Endothelial cell of umbilical vein (primary cell): Measurements from ENCODE around the gene MAML1. TPM values are rescaled to one million over a fixed set of nuclear protein-coding genes. Genes with fewer than 3 reads are reported as not detected.

ENCODE experiments used
- BruUV-seq: library from RNA; stranded (reverse); fragments of 400-500 nt; replicated peaks from 2 replicates; lab custom pipeline; 2021; lab: Mats Ljungman, UMichigan
- CTCF ChIA-PET: fragments of 300-600, 350-600 bp; sonication (Branson Sonifier 250); formaldehyde crosslinking; loops from one replicate; lab custom pipeline; 2021; ENCODE audit warnings: antibody characterized with exemption, inconsistent platforms; lab: Charles Lee
- POLR2A ChIA-PET: fragments of 300-600, 350-600 bp; sonication (Branson Sonifier 250); formaldehyde crosslinking; loops from one replicate; lab custom pipeline; 2021; ENCODE audit warnings: antibody characterized with exemption, inconsistent platforms; lab: Charles Lee
- DNase-seq: peaks from one replicate; pipeline ENCODE4 v3.0.0-alpha.2; 2011; ENCODE audit warnings: low read depth, low spot score
- FAIRE-seq: peaks from 2 replicates; lab custom pipeline; 2011; peaks lifted over from hg19 to GRCh38; lab: Jason Lieb, UNC
- H2AFZ ChIP-seq: 2 replicates; pipeline ENCODE4 v1.6.0; 2012; ENCODE audit warnings: low read depth, low read length, control low read depth, inconsistent platforms
- H3K27ac ChIP-seq: 2 replicates; pipeline ENCODE4 v1.5.1; 2011; ENCODE audit warnings: low read depth, mild to moderate bottlenecking, control low read depth, low read length, moderate library complexity; ENCODE audit not compliant: insufficient read depth
- H3K27me3 ChIP-seq, 2 experiments: 2 replicates each; pipeline versions ENCODE4 v1.6.0 to v1.6.1; 2011; ENCODE audit warnings: low read length in 2 of 2, mixed read lengths in 1 of 2; ENCODE audit not compliant: control insufficient read depth in 2 of 2, insufficient read depth in 2 of 2
- H3K36me3 ChIP-seq, 2 experiments: 2 replicates in 1 of 2; 3 replicates in 1 of 2; pipeline ENCODE4 v1.5.1; 2011; ENCODE audit warnings: low read length in 2 of 2, mild to moderate bottlenecking in 1 of 2, moderate library complexity in 1 of 2; ENCODE audit not compliant: control insufficient read depth in 2 of 2, insufficient read depth in 2 of 2; ENCODE audit errors: extremely low read depth in 1 of 2
- H3K4me1 ChIP-seq: 3 replicates; pipeline ENCODE4 v1.5.1; 2011; ENCODE audit warnings: mild to moderate bottlenecking, low read length; ENCODE audit not compliant: control insufficient read depth, insufficient read depth; ENCODE audit errors: extremely low read depth
- H3K4me2 ChIP-seq: 2 replicates; pipeline ENCODE4 v1.6.1; 2011; ENCODE audit warnings: low read length, control low read depth, mixed read lengths; ENCODE audit not compliant: insufficient read depth
- H3K4me3 ChIP-seq, 3 experiments: fragments of 200-600 bp in 1 of 3; sonication (generic), shearing (Covaris generic) in 1 of 3; replicated peaks in 1 of 3; 2 replicates each; pipeline ENCODE4 v1.5.1; 2011 to 2016; ENCODE audit warnings: control low read depth in 3 of 3, low read length in 3 of 3, mild to moderate bottlenecking in 2 of 3, inconsistent platforms in 1 of 3, low read depth in 1 of 3, moderate library complexity in 1 of 3; ENCODE audit not compliant: insufficient read depth in 1 of 3
- H3K79me2 ChIP-seq: 2 replicates; pipeline ENCODE4 v1.6.0; 2012; ENCODE audit warnings: low read length, inconsistent platforms; ENCODE audit not compliant: control insufficient read depth, insufficient read depth
- H3K9ac ChIP-seq: replicated peaks from 2 replicates; pipeline ENCODE3; 2011; ENCODE audit warnings: low read length, control low read depth; ENCODE audit not compliant: insufficient read depth; ENCODE audit errors: extremely low read depth
- H3K9me1 ChIP-seq: replicated peaks from 3 replicates; pipeline ENCODE4 v1.6.0; 2011; ENCODE audit warnings: mild to moderate bottlenecking, low read length; ENCODE audit not compliant: control insufficient read depth, insufficient read depth; ENCODE audit errors: extremely low read depth
- H3K9me3 ChIP-seq: replicated peaks from 2 replicates; pipeline ENCODE4 v1.5.1; 2012; ENCODE audit warnings: low read length, inconsistent platforms; ENCODE audit not compliant: control insufficient read depth, insufficient read depth
- H4K20me1 ChIP-seq: replicated peaks from 2 replicates; pipeline ENCODE3; 2011; ENCODE audit warnings: mild to moderate bottlenecking, low read length; ENCODE audit not compliant: control insufficient read depth, insufficient read depth; ENCODE audit errors: extremely low read depth
- CTCF ChIP-seq, 2 donors: IDR thresholded peaks; 1 replicate in 1 of 2; 2 replicates in 1 of 2; pipeline ENCODE4 v1.5.1; 2011; ENCODE audit warnings: low read length in 2 of 2, mild to moderate bottlenecking in 2 of 2, moderate library complexity in 2 of 2, control low read depth in 1 of 2, inconsistent platforms in 1 of 2, low read depth in 1 of 2; ENCODE audit not compliant: insufficient read depth in 1 of 2; ENCODE audit errors: extremely low read depth in 1 of 2
- EZH2 ChIP-seq: IDR thresholded peaks from 2 replicates; pipeline ENCODE4 v1.6.1; 2012; ENCODE audit warnings: borderline replicate concordance, low read depth, mild to moderate bottlenecking, moderate library complexity, low read length, inconsistent platforms; ENCODE audit not compliant: severe bottlenecking
- FOS ChIP-seq: IDR thresholded peaks from 2 replicates; pipeline ENCODE4 v1.6.1; 2011; ENCODE audit warnings: mild to moderate bottlenecking, low read length, moderate library complexity, borderline replicate concordance; ENCODE audit not compliant: insufficient read depth
- GATA2 ChIP-seq: IDR thresholded peaks from 2 replicates; pipeline ENCODE4 v1.7.0; 2011; ENCODE audit warnings: low read depth, mild to moderate bottlenecking, moderate library complexity, mixed read lengths, low read length; ENCODE audit not compliant: insufficient read length, insufficient read depth
- JUN ChIP-seq: IDR thresholded peaks from 2 replicates; pipeline ENCODE4 v1.6.1; 2011; ENCODE audit warnings: borderline replicate concordance, low read depth; ENCODE audit not compliant: insufficient read length, insufficient read depth
- MAX ChIP-seq: IDR thresholded peaks from 2 replicates; pipeline ENCODE4 v1.6.1; 2011; ENCODE audit not compliant: insufficient read depth, insufficient read length
- MYC ChIP-seq: IDR thresholded peaks from one replicate; pipeline ENCODE4 v1.6.1; 2011; ENCODE audit warnings: mild to moderate bottlenecking, low read depth, low read length
- POLR2A ChIP-seq: IDR thresholded peaks from 2 replicates; pipeline ENCODE4 v1.6.1; 2012; ENCODE audit warnings: low read depth, mild to moderate bottlenecking, control low read depth, low read length
- POLR2AphosphoS5 ChIP-seq: IDR thresholded peaks from 2 replicates; pipeline ENCODE4 v1.6.1; 2012; ENCODE audit warnings: low read depth, mild to moderate bottlenecking, control low read depth, low read length, moderate library complexity; ENCODE audit not compliant: insufficient read depth
- dilution Hi-C: fragments of 300-500 bp; cut with MboI; formaldehyde crosslinking; loops from one replicate; pipeline ENCODE4 v1.15.0; 2019; ENCODE audit warnings: low sequenced_read_pairs; ENCODE audit not compliant: extremely low pct_ligation_motif_present
- intact Hi-C: fragments of 100-400 bp; cut with micrococcal nuclease; formaldehyde crosslinking; loops from one replicate; pipeline ENCODE4 v1.10.0; 2022
- polyA plus RNA-seq, 4 experiments: library from polyadenylated mRNA; depleted of rRNA in 3 of 4; stranded (reverse) in 3 of 4; unstranded in 1 of 4; fragments of >200 nt; gene quantifications; 2 replicates each; pipeline versions ENCODE4 v1.2.1 to v1.2.3, GENCODE V29; 2011 to 2012; ENCODE audit warnings: missing spikeins in 1 of 4
- total RNA-seq: library from RNA; stranded (reverse); gene quantifications from 2 replicates; pipeline ENCODE4 v1.2.3, GENCODE V29; 2021

The MAML1 gene
- total and polyA plus RNA-seq, 2 donors (not counting 3 experiments of a cell fraction or from before 2014, with no cell fraction given): 12.4 to 29.0 TPM

GRCh38 chr5:179805070-179805528, 72.5 kb downstream of the MAML1 start:
- peak overlapping the region; percentile 43 for H3K27ac ChIP-seq
- FAIRE-seq: peak; percentile 4
- TF ChIP-seq EZH2 (no peak), MYC (no peak), JUN (no peak), MAX (no peak), POLR2A (no peak), GATA2 (no peak), FOS (no peak), CTCF (IDR thresholded peaks at IDR 0.05; ENCODE audit: extremely low read depth in 1 of 2, insufficient read depth in 1 of 2, low read depth in 1 of 2, low read length in 2 of 2) (no peak), POLR2AphosphoS5 (no peak)
- no peaks in the 10 kb centered on the region for H3K27me3 ChIP-seq
- peak overlapping the region; percentile 71 for H3K4me2 ChIP-seq
- no peak overlapping the region for H2AFZ ChIP-seq
- intact Hi-C loops: loop anchor here (1.0 to 5.0 kb wide), 2 partner anchors 9 to 108 kb away; partner anchors contain the start of gene CANX
- dilution Hi-C loops: no loop called here
- no peak for DNase-seq
- CTCF ChIA-PET: interaction anchor here (0.6 to 1.7 kb wide), 3 partner anchors 9 to 33 kb away, joined by 3 to 4 read pairs (median 3); partner anchors contain the start of gene LTC4S
- H3K4me3 ChIP-seq: peak overlapping the region; percentile 55 to 90 (median 82)
- POLR2A ChIA-PET: no interaction called here
- H3K79me2 ChIP-seq: peaks cover 33% of the 10 kb centered on the region
- H3K9ac ChIP-seq: peak overlapping the region; percentile 43
- peaks cover 23% of the 10 kb centered on the region for H3K4me1 ChIP-seq
- no peaks in the 10 kb centered on the region for H3K9me1 ChIP-seq
- no peaks in the 10 kb centered on the region for H3K9me3 ChIP-seq
- H3K36me3 ChIP-seq: peaks cover 0 to 16% of the 10 kb centered on the region in 2 experiments
- BruUV-seq: TSS peak; percentile 15
- no peaks in the 10 kb centered on the region for H4K20me1 ChIP-seq
